Activated CD8-positive, alpha-beta memory T cell treated with anti-CD3 and anti-CD28 coated beads, Interleukin-2, amount 50 U/mL, for 4 hours (primary cell): ENCODE results near the gene HOPX.
"Not testable (repeated sequence)": the region's sequence is repeated elsewhere in the genome, so short reads cannot be mapped to it uniquely, and the experiment has no call there.

ENCODE experiments used
- DNase-seq: peaks from one replicate; pipeline ENCODE4 v3.0.0-alpha.2; 2020

Gene HOPX

DNA sequence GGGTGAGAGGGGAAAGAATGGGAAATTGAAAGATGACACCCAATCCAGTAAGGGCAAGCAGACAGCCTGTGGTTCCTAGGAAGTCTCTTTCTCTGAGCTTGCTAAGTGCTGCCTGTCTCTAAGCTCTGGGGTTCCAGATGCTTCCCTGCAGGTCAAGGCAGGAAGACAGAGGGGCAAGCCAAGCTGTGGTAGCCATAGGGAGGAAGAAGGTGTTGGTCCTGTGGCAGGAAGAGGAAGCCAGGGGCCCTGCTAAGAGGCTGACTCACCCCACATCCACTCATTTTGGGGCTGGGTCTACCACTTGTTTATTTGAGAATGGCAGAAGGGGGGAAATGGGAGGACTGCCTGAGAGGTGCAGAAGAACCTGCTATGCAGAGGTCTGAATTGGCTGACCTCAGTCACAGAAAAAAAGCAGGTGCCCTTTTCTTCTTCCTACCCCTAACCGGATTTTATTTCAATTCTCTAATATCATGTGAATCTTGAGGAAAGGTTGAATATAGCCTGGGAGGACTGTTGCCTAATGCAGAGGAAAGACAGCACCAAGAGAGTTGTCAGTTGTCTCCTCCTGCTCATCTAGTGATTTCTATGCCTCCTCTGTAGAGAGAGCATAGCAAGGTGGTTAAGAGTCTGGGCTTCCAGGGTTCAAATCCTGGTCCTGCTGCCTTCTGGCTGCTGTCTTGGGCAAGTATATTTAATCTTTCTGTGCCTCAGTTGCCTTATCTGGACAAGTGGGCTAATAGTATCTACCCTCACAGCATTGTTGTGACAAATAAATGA, 27.4 kb downstream of the HOPX start:
- no peak for DNase-seq

DNA sequence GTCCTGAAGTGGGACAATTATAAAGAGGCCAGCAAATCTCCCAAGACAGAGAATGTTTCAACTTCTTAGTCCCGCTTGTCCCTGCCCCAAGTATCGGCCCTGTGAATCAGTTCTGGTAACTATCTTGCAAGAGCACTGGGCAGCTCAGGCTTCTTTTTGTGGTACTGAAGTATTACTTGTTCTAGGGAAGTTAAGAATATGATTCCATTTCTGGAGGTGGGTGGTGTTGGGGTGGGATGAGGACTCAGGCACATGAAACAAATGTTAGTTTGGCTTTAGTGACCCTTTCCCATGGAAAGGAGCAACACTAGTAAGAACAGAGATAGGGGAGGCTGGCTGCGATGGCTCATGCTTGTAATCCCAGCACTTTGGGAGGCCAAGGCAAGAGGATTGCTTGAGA, 28.9 kb downstream of the HOPX start:
- DNase-seq, result no peak

DNA sequence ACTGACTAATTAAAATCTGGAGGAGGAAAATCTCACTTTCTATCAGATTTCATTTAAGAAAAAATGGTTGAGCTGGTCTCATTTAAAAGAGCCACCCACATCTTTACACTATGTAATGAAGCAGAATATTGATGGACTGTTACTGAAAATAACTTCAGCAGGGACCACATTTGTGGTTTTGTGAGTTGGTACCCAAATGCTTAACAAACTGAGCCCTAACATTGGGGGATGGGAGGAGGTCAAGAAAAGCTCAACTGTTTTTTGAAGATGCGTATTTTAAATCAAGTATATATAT, 30.1 kb downstream of the HOPX start:
- no peak for DNase-seq

DNA sequence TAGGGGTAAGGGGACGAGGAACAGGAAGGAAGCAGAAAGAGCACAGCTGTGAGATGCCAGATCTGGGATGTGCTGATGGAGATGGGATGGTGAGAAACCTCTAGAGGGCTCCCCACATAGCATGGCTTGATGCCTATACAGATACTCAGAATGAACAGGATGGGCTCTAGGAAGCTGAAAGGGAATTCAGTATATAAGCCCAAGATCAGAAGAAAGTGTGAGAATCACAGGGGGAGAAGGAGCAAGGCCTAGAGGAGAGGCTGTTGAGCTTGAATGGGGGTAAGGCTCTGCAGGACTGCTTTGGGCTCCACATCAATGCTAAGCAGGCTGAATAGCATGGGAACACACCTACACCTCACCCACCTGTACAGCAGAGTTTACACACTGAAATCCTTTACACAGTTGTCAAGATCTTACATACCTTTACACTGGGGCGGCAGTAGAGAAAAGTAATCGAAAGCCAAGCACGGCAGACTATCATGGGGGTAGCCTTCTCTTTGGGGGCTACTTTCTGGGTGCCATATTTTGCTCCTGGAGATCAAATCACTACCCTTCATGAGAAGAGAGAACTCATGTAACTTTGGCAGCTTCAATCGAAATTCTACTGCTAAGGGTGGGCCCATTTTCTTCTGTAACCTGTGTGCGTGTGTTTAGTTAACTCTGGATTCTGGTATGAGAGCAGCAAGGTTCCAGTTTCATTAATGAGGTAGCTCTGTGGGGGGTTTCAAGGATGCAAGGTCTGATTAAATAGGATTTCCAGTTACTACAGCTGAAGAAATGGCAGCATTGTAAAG, 30.6 kb downstream of the HOPX start:
- DNase-seq, result no peak

DNA sequence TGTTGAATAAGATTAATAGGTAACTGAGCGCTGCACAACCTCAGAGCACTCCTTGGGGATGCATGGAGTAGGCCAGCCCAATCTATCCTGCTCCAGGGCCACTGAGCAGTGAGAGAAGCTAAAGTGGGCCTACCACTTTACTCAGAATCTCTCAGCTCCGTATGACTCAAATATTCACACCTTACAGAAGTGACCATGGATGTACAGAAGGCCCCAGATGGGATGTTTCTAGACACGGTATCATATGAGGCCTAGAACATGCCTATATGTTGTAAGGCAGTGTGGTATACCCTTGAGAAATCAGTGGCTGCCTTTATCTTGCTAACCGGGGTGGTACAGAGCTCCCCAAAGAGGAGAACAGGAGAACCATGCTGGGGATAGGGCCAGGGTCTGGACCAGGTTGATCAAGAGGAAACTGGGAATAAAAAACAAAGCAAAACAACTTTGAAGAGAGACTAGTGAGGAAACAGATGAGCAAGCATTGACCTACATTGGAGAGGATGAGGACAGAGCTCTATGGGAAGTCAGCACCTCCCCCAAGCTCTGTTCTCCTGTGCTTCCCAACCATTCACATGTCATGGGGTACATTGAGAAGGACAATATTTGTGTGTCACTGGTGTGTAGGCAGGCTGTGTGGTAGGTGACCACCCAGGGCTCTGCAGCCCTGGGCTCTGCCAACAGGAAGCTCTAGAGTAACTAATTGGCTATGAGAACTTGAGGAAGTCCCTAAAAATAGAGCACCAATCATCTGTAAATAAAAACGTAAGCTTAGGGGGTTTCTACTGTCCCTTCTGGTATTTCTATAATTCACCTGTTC, 31.4 kb downstream of the HOPX start:
- DNase-seq, result no peak

DNA sequence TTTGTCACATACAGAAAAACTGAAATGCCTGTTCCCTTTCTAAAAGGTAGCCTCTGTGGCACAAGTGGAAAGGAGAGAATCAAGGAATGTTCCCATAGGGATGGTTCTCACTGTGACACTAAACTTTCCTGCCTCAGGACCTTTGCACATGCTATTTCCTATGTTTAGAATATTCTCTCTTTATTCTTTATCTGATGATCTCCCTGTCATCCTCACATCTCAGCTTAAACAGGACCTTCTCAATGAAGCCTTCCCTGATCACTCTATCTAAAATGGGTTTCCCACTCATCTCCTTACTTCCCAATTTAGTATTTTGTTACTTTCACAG, 32.3 kb downstream of the HOPX start:
- no peak for DNase-seq

DNA sequence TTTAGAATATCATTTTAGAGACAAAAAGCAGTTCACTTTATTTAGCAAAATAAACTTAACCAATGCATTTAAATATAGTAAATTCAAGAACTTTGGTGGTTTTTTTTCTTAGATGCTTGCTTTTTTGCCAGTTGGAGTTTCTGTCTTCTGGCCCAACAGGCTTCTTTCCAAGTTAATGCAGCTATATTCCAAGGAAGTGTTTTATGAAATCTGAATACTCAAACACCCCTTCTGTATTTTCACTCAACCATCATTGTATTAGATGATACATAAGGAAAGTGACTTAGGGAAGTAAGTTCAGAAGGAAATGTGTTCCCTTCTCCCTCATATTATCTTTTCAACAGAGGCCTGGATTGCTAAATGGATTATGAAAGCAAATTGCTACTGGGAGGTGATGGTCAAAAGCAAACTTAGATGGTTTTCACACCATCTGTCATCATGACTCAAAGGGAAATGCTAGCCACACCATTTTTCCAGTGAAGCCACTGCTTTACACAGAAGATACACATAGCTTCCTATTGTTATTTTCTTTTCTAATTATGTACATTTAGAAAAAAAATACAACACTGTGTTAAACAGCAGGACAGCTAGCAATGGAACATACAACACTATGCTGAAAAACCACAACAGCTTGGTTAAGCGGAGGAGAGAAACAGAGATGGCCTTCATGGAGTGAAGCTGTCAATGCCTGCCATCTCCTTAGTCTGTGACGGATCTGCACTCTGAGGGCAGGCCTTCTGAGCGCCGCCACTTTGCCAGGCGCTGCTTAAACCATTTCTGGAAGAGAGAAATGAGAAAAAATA, 32.9 kb downstream of the HOPX start:
- no peak for DNase-seq

DNA sequence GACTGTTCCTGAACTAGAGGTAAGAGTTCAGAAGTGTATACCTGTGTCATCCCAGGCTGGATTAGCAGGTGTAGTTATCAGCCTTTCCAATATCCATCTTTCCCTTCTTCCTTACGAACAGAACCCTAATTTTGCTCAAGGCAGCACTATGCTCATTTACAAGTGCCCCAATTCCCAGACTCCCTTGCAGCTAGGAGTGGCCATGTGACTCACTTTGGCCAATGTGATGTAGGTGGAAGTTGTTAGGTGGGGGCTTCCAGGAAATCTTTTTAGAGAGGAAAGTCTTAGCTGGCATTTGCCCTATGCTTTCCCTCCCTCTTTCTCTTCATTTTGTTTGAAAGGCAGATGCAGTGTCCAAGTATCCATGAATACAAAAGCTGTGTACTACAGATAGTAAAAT, 34.8 kb downstream of the HOPX start:
- no peak for DNase-seq

DNA sequence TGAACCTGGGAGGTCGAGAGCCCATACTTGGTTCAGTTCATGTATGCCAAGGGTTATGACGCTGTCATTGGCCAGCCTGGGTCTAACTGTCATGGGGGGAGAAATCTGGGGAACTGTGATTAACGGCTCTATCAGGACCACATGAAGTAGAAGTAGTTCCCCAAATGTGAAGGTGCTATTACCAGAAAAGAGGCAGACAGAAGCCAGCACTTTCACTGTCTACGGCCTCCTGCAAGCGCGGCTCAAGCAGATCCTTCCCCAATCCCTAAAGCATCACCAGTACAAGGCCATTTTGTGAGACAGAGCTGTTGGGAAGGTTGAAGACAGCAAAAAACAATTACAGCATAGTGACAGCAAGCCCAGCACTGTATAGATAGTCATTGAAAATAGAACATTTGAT, 37.5 kb downstream of the HOPX start:
- no peak for DNase-seq

DNA sequence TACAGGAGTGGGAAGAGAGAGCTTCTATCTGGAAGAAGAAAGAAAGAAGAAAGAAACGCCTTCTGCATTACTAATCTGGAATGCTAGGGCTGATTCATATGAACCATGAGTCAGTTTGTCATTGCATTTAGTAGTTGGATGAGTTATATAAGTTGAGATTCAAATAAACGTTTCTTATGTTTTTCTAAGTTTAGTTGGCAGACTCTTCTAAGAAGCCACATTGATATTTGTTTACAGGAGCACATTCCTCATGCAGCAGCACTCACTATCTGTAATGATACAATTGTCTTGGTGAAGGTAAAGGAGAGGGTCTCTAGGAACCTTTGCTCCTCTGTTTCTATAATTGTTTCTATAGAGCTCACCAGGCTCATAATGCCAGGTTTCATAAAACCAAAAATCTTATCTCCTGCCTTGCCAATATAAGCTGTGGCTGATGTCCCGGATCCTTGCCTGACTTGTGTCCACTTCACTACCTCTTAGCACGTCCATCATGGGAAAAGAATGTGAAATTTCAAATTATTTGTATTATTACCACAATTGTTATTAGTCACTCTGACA, 39.5 kb downstream of the HOPX start:
- DNase-seq, result no peak

DNA sequence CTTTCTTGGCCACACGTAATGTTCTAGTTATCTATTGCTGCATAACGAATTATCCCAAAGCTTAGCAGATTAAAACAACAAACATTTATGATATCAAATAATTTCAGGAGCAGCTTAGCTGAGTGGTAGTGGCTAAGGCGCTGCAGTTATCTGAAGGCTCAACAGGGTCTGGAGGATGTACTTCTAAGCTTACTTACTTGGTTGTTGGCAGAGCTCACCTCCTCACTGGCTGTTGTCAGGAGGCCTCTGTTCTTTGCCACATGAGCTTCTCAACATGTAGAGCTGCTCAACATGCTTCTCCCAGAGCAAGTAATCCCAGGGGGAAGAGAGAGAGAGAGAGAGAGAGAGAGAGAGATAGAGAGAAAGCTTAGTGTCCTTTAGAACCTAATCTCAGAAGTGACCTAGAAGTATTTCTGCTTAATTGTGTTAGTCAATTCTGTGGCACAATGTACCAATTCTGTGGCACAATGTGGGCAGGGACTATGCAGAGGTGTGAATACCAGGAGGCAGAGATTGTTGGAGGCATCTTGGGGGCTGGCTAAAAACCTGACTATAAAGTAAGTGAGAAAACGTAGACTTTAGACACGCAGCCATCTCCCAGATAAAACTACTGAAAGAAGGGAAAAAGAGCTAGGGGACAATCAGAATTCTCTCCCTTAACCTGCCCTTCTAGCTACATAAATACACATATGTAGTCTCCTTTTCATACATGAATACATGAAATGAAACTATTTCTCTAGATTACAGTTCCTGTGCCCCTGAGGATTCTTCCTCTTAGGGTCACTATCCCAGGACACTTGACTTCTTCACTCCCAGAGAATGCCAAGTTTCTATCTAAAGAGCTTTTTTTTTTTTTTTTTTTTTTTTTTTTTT, 40.2 kb downstream of the HOPX start:
- no peak for DNase-seq

DNA sequence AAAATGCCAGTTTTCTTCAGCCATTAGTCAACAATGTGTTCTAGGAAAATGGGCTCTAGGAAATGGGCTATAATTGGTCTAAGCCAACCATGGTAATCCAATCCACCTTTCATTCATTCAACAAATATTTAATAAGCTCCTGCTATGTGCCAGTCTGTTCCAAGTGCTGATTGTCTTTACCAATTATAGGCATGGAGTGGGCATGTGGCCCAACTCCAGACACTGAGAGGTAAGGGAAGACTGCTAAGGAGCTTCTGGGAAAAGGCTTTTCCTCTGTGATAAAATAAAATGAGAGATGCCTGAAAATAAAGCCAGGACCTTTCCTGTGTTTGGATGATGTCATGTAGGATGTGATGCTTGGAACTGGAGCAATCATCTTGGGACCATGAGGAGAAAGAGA, 43.3 kb downstream of the HOPX start:
- no peak for DNase-seq

DNA sequence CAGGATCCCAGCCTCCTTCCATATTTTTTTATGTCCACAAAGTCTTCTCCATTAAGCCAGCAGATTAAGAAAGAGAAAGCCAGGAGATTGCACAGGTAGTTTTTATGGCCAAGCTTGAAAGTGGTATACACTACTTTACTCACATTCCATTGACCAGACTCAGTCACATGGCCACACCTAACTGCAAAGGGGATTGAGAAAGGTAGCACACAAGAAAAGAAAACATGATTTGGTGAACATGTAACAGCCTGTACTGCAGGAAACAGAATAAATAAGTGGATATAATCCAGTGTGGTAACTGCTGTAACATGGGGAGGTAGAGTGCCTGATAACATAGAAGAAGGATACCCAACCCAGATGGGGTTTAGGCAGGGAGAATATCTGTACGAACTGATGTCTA, 43.9 kb downstream of the HOPX start:
- DNase-seq, result no peak

DNA sequence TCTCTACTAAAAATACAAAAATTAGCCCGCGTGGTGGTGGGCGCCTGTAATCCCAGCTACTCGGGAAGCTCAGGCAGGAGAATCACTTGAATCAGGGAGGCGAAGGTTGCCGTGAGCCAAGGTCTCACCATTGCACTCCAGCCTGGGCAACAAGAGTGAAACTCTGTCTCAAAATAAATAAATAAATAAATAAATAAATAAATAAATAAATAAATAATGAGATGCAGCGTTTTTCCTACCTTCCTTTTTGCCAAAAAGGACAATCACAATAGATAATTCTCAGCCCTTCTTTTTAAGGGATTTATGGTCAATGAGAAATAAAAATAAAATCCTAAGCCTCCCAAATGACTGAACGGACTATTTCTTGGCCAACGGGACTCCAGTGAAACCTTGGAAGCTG, 46.1 kb downstream of the HOPX start:
- DNase-seq, result not testable (repeated sequence)

DNA sequence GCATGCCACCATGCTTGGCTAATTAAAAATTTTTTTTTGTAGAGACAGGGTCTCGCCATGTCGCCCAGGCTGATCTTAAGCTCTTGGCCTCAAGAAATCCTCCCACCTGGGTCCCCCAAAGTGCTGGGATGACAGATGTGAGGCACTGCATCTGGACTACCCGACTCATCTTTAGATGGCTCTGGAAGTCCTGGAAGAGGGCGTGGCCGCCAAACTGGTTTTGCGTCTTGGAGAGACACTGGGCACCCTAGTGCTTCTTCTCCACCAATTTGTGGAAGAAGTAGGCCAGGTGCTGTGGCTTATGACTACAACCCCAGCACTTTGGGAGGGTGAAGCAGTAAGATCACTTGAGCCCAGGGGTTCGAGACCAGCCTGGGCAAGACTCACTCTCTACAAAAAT, 47.6 kb downstream of the HOPX start:
- no peak for DNase-seq

DNA sequence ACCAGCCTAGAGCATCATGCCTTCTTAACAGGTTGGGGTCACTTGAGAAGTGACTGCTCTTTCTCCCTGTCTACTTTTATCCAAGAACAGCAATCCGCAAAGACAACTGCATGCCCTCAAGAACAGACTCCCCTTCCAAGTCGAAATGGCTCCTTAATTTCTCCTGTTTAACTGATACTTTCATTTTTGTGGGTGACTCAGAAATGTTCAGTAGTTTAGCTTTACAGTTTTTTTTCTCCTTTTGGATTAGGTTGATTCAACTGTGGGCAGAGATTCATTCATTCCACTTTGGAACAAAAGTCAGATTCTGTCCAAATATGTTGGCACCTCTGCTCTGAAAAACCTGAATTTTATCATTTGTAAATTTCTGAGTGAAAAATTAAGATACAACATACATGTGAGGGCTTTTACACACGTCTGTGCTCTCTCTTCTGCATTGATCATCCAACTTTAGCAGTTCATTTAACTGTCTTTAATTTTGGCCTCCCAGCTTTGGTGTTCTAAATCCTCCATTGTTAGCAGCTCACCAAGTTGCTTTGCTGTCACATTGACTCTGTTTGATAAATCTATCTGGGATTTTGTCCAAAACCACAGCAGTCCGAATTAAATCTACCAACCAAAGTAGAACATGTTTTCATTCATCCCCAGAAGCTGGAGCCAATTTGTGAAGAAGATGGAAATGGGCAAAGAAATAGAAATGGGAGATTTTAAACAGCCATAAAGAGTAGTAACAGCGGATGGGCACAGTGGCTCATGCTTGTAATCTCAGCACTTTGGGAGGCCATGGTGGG, 50.0 kb downstream of the HOPX start:
- DNase-seq, result no peak

DNA sequence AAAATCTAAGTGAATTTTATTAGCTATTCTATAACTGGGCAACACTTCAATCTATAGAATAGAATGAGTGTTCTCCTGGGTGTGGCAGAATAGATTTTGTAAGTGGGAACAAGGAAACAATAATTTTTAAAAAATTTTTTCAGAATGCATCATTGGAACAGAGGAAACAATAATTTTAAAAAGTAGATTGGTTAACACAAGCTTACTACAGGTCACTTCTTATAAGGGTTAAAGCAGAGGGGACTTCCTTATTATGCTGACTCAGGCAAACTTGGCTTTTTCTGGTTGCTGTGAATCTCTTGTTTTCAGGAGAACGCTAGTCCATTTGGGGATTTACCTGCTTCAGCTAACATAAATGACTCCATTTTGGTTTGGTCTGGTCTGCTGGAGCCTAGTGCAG, 52.5 kb downstream of the HOPX start:
- DNase-seq, result no peak

DNA sequence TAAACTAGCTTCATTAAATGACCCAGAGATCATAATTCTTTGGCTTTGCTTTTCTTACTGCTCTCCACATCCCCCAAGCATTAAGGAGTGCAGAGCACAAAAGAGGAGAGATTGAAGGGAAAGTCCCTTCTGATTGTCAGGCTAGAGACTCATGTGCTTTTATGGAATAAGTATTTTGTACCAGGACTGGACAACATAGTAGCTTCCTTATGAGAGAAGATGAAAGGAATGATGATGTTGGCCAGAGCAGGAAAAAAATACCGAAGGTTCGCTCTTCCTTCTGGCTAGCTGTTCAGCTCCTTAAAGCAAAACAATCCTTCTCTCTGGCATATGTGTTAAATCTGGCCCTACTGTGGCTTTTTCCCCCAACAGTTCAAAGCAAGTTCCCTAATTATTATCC, 53.1 kb downstream of the HOPX start:
- no peak for DNase-seq

DNA sequence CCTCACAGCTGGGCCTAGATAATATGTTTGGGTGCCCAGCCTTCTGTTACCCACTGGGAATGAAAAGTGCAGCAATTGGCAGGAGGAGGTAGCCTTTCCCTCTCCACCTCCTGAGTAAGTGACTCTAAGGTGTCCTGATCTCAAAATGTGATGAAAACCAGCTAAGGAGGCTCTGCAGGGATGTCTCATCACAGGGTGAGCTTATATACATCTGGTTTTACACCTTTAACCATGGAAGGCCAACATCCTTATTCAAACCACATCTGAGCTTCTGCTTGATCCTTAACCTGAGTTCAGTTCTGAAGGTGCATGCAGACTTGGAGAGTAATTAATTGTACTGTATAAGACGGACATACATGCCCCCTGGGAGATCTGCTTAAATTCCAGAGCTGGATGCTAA, 53.7 kb downstream of the HOPX start:
- DNase-seq, result no peak

DNA sequence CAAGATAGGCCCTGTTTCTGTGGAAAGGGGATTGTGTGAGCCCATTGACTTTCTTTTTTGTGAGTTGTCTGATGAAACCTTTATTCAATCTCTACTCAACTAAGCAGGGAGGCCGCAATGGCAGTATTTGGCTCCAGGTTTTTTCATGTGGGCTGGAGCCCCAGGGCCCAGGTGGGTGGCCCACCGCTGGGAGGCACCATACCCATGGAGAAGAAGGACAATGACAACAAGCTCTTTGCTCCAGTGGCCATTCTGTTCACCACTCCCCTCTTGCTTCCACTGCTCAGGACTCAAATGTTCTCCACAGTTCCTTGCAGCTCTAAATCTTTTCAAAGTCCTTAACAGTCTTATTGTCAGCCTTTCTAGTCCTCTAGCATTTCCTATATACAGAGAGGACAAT, 54.1 kb downstream of the HOPX start:
- no peak for DNase-seq

DNA sequence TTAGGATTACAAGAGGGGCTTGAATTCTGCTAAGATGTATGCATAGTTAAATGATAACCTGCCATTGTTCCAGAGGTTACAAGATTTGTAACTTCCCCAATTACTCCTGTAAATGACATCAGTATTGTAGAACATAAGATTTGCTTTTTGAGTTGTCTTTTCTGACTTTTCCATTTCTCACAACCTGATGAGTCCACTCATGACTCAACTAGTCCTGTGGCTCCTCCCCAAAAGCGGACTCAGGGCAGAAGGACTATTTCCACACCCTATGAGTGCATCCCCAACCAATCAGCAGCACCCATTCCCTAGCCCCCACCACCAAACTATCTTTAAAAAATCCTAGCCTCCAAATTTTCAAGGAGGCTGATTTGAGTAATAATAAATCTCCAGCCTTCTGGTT, 54.7 kb downstream of the HOPX start:
- no peak for DNase-seq
